Measurements from ENCODE around the gene TAF1L. TPM values are rescaled to one million over a fixed set of nuclear protein-coding genes. Genes with fewer than 3 reads are reported as not detected.
"Not testable (repeated sequence)": the region's sequence is repeated elsewhere in the genome, so short reads cannot be mapped to it uniquely, and the experiment has no call there.

Gene TAF1L
- total RNA-seq, 3 donors from 2014 or later: not detected

GRCh38 chr9:32603914-32604852, 31.3 kb downstream of the TAF1L start:
- DNase-seq (no peak), ATAC-seq (no peak)
- H3K9me3 ChIP-seq: no peaks in the 10 kb centered on the region
- TF ChIP-seq CTCF (IDR thresholded peaks at IDR 0.05): no peak
- no peaks in the 10 kb centered on the region for H3K4me1 ChIP-seq (ENCODE audit: low read depth)
- H3K36me3 ChIP-seq (ENCODE audit: low read depth): no peaks in the 10 kb centered on the region
- no peak overlapping the region for H3K4me3 ChIP-seq
- intact Hi-C loops (cut with DNase I, micrococcal nuclease): no loop called here

- intact Hi-C loops (cut with DNase I, micrococcal nuclease); H3K4me1 ChIP-seq (ENCODE audit: low read depth); DNase-seq; H3K4me3 ChIP-seq; ATAC-seq; H3K36me3 ChIP-seq (ENCODE audit: low read depth); H3K9me3 ChIP-seq: not testable (repeated sequence)
Measured at GRCh38 chr9:32599021-32599420, 36.4 kb downstream of the TAF1L start.

GRCh38 chr9:32596936-32597335, 38.5 kb downstream of the TAF1L start:
- no peaks in the 10 kb centered on the region for H3K9me3 ChIP-seq
- H3K4me3 ChIP-seq: no peak overlapping the region
- no peaks in the 10 kb centered on the region for H3K36me3 ChIP-seq (ENCODE audit: low read depth)
- no peak for ATAC-seq
- no peaks in the 10 kb centered on the region for H3K4me1 ChIP-seq (ENCODE audit: low read depth)
- DNase-seq: no peak
- intact Hi-C loops (cut with DNase I, micrococcal nuclease): no loop called here
- TF ChIP-seq CTCF (IDR thresholded peaks at IDR 0.05): no peak

GRCh38 chr9:32596096-32596865, 39.2 kb downstream of the TAF1L start:
- H3K36me3 ChIP-seq (ENCODE audit: low read depth): no peaks in the 10 kb centered on the region
- no peaks in the 10 kb centered on the region for H3K9me3 ChIP-seq
- no peaks in the 10 kb centered on the region for H3K4me1 ChIP-seq (ENCODE audit: low read depth)
- intact Hi-C loops (cut with DNase I, micrococcal nuclease): no loop called here
- DNase-seq (no peak), ATAC-seq (no peak)
- no peak for TF ChIP-seq CTCF (IDR thresholded peaks at IDR 0.05)
- no peak overlapping the region for H3K4me3 ChIP-seq

- H3K4me1 ChIP-seq (ENCODE audit: low read depth): no peaks in the 10 kb centered on the region
- DNase-seq (no peak), ATAC-seq (no peak)
- intact Hi-C loops (cut with DNase I, micrococcal nuclease): no loop called here
- no peaks in the 10 kb centered on the region for H3K9me3 ChIP-seq
- H3K4me3 ChIP-seq: no peak overlapping the region
- no peaks in the 10 kb centered on the region for H3K36me3 ChIP-seq (ENCODE audit: low read depth)
- TF ChIP-seq CTCF (IDR thresholded peaks at IDR 0.05): no peak
Measured at GRCh38 chr9:32590898-32591297, 44.6 kb downstream of the TAF1L start.

GRCh38 chr9:32590476-32590875, 45.0 kb downstream of the TAF1L start:
- no peak overlapping the region for H3K4me3 ChIP-seq
- H3K36me3 ChIP-seq (ENCODE audit: low read depth): no peaks in the 10 kb centered on the region
- DNase-seq (no peak), ATAC-seq (no peak)
- no peaks in the 10 kb centered on the region for H3K9me3 ChIP-seq
- H3K4me1 ChIP-seq (ENCODE audit: low read depth): no peaks in the 10 kb centered on the region
- TF ChIP-seq CTCF (IDR thresholded peaks at IDR 0.05): no peak
- intact Hi-C loops (cut with DNase I, micrococcal nuclease): no loop called here

All from mucosa of descending colon (tissue), 3 donors.